Tibial nerve (tissue), 3 donors: Measurements from ENCODE around the gene GRID1.

Source experiments
- EP300 ChIP-seq, 2 donors: sonication (generic); formaldehyde crosslinking; IDR thresholded peaks; one replicate each; pipeline ENCODE4 v1.6.1; 2017; ENCODE audit warnings: antibody characterized with exemption in 2 of 2, mild to moderate bottlenecking in 1 of 2
- POLR2A ChIP-seq, 2 donors: fragments of 450-650 bp; IDR thresholded peaks; one replicate each; pipeline ENCODE4 v1.6.1; 2017; ENCODE audit warnings: antibody characterized with exemption in 2 of 2, mild to moderate bottlenecking in 2 of 2, moderate library complexity in 2 of 2

GRCh38 chr10:86325158-86325557 lies 41.4 kb downstream of the GRID1 start:
- TF ChIP-seq POLR2A (IDR thresholded peaks at IDR 0.05), result no peak
- TF ChIP-seq EP300 (IDR thresholded peaks at IDR 0.05), result no peak
